ENCODE results near the gene SCN9A.
"Not testable (repeated sequence)": the region's sequence is repeated elsewhere in the genome, so short reads cannot be mapped to it uniquely, and the experiment has no call there.

SCN9A gene

DNA sequence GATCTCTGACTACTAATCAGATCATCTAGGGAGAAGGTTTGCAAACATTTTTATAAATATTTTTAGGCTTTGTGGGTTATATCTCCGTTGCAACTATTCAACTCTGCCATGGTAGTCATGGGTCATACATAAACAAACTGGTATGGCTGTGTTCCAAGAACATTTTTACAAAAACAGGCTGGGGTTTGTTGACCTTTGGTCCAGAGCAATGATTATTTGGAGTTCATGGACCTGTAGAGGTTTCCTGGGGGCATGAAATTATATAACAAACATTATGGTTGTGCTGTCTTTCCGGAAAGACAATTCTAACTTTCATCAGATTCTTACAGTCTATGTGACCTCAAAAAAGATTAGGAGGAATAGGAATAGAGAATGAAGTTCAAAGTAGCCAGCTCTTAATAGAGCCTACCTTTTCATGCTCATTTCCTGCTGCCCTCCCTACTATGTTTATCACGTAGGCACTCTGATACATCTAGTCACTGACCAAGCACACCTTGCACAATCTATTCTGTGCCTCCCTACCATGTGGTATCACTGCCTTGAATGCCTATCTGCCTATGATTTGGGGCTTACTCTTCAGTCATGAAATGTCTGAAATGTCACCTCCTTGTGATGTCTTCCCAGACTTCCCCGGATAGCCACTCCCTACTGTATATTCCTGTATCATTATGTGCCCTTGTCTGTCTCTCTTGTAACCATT lies 145.6 kb downstream of the SCN9A start:
- Histone ChIP-seq H3K9ac (no peak overlapping the region), H3K36me3 (ENCODE audit: control insufficient read depth, insufficient read depth, low read length) (no peaks in the 10 kb centered on the region), H3K79me2 (no peaks in the 10 kb centered on the region), H2AFZ (no peak overlapping the region), H3K4me1 (no peaks in the 10 kb centered on the region), H3K27me3 (ENCODE audit: control insufficient read depth, insufficient read depth, low read length) (no peaks in the 10 kb centered on the region), H3K4me2 (ENCODE audit: low read length) (no peak overlapping the region), H3K4me3 (ENCODE audit: low read depth, low read length) (no peak overlapping the region), H3K9me3 (ENCODE audit: control insufficient read depth, low read length) (no peaks in the 10 kb centered on the region), H3K27ac (no peak overlapping the region)
- TF ChIP-seq, protein P1, sequence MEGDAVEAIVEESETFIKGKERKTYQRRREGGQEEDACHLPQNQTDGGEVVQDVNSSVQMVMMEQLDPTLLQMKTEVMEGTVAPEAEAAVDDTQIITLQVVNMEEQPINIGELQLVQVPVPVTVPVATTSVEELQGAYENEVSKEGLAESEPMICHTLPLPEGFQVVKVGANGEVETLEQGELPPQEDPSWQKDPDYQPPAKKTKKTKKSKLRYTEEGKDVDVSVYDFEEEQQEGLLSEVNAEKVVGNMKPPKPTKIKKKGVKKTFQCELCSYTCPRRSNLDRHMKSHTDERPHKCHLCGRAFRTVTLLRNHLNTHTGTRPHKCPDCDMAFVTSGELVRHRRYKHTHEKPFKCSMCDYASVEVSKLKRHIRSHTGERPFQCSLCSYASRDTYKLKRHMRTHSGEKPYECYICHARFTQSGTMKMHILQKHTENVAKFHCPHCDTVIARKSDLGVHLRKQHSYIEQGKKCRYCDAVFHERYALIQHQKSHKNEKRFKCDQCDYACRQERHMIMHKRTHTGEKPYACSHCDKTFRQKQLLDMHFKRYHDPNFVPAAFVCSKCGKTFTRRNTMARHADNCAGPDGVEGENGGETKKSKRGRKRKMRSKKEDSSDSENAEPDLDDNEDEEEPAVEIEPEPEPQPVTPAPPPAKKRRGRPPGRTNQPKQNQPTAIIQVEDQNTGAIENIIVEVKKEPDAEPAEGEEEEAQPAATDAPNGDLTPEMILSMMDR (IDR thresholded peaks at IDR 0.05): no peak

- Histone ChIP-seq H3K79me2 (no peaks in the 10 kb centered on the region), H3K27ac (no peak overlapping the region)
- TF ChIP-seq, protein P1 (IDR thresholded peaks at IDR 0.05): no peak
Observed at GRCh38 chr2:166229678-166230023, 146.1 kb downstream of the SCN9A start.

DNA sequence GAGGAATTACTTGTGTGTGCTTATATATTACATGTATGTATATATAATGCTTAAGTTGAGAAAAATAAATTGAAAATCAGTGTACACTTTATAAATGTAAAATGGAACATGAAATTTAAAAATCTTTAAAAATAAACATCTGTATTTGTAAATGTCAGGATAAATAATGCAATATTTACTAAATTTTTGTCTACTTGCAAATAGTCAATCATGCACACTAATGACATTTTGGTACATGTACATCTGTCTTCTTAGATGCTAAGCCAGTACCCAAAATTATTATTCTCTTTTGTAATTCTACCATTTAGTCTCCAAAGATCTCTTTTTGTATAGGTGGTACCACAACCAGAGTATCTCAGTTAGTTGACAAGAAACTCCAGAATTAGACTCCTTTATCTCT lies 151.5 kb downstream of the SCN9A start:
- Histone ChIP-seq H3K27ac (no peak overlapping the region), H3K36me3 (ENCODE audit: control insufficient read depth, insufficient read depth, low read length) (no peaks in the 10 kb centered on the region), H3K4me2 (ENCODE audit: low read length) (no peak overlapping the region), H3K4me3 (ENCODE audit: low read depth, low read length) (no peak overlapping the region), H2AFZ (no peak overlapping the region), H3K9ac (no peak overlapping the region), H3K9me3 (ENCODE audit: control insufficient read depth, low read length) (no peaks in the 10 kb centered on the region), H3K4me1 (no peaks in the 10 kb centered on the region), H3K27me3 (ENCODE audit: control insufficient read depth, insufficient read depth, low read length) (no peaks in the 10 kb centered on the region), H3K79me2 (no peaks in the 10 kb centered on the region)
- TF ChIP-seq, protein P1 (IDR thresholded peaks at IDR 0.05): no peak

More at GRCh38 chr2:166229678-166230023, 146.1 kb downstream of the SCN9A start:
- no peaks in the 10 kb centered on the region for H3K9me3 ChIP-seq (ENCODE audit: control insufficient read depth, low read length)
- H3K9ac ChIP-seq: no peak overlapping the region
- H3K4me1 ChIP-seq: no peaks in the 10 kb centered on the region
- H3K4me2 ChIP-seq (ENCODE audit: low read length): no peak overlapping the region
- H2AFZ ChIP-seq: no peak overlapping the region
- H3K27me3 ChIP-seq (ENCODE audit: control insufficient read depth, insufficient read depth, low read length): no peaks in the 10 kb centered on the region
- no peak overlapping the region for H3K4me3 ChIP-seq (ENCODE audit: low read depth, low read length)
- no peaks in the 10 kb centered on the region for H3K36me3 ChIP-seq (ENCODE audit: control insufficient read depth, insufficient read depth, low read length)

DNA sequence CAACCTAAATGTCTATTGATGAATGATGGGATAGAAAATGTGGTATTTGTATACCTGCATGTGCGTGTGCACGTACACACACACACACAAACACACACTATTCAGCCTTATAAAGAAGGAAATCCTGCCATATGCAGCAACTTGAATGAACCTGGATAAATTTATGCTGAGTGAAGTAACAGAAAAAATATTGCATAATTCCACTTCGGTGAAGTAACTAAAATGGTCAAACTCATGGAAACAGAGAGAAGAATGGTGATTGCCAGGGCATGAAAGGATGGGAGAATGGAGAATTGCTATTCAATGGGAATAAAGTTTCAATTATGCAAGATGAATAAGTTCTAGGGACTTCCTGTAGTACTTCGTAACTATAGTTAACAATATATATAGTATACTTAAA lies 152.4 kb downstream of the SCN9A start:
- Histone ChIP-seq H3K27me3 (ENCODE audit: control insufficient read depth, insufficient read depth, low read length) (no peaks in the 10 kb centered on the region), H3K36me3 (ENCODE audit: control insufficient read depth, insufficient read depth, low read length) (no peaks in the 10 kb centered on the region), H3K27ac (no peak overlapping the region), H3K79me2 (no peaks in the 10 kb centered on the region), H3K4me3 (ENCODE audit: low read depth, low read length) (no peak overlapping the region), H2AFZ (no peak overlapping the region), H3K9ac (no peak overlapping the region), H3K9me3 (ENCODE audit: control insufficient read depth, low read length) (no peaks in the 10 kb centered on the region), H3K4me2 (ENCODE audit: low read length) (no peak overlapping the region), H3K4me1 (no peaks in the 10 kb centered on the region)
- TF ChIP-seq, protein P1 (IDR thresholded peaks at IDR 0.05): no peak

GRCh38 chr2:166211079-166211478 lies 164.7 kb downstream of the SCN9A start:
- no peaks in the 10 kb centered on the region for H3K27me3 ChIP-seq (ENCODE audit: control insufficient read depth, insufficient read depth, low read length)
- no peaks in the 10 kb centered on the region for H3K79me2 ChIP-seq
- H3K9me3 ChIP-seq (ENCODE audit: control insufficient read depth, low read length): no peaks in the 10 kb centered on the region
- TF ChIP-seq, protein P1 (IDR thresholded peaks at IDR 0.05): no peak
- no peaks in the 10 kb centered on the region for H3K36me3 ChIP-seq (ENCODE audit: control insufficient read depth, insufficient read depth, low read length)
- no peaks in the 10 kb centered on the region for H3K4me1 ChIP-seq
- no peak overlapping the region for H3K27ac ChIP-seq
- no peak overlapping the region for H3K9ac ChIP-seq
- H2AFZ ChIP-seq: no peak overlapping the region
- no peak overlapping the region for H3K4me3 ChIP-seq (ENCODE audit: low read depth, low read length)
- no peak overlapping the region for H3K4me2 ChIP-seq (ENCODE audit: low read length)

- not testable (repeated sequence) for H3K27ac ChIP-seq; H3K4me3 ChIP-seq (ENCODE audit: low read depth, low read length); H3K79me2 ChIP-seq; H3K9me3 ChIP-seq (ENCODE audit: control insufficient read depth, low read length); H3K9ac ChIP-seq; H3K27me3 ChIP-seq (ENCODE audit: control insufficient read depth, insufficient read depth, low read length); H3K36me3 ChIP-seq (ENCODE audit: control insufficient read depth, insufficient read depth, low read length); H2AFZ ChIP-seq; H3K4me1 ChIP-seq; H3K4me2 ChIP-seq (ENCODE audit: low read length)
Observed at GRCh38 chr2:166209944-166210343, 165.8 kb downstream of the SCN9A start.

DNA sequence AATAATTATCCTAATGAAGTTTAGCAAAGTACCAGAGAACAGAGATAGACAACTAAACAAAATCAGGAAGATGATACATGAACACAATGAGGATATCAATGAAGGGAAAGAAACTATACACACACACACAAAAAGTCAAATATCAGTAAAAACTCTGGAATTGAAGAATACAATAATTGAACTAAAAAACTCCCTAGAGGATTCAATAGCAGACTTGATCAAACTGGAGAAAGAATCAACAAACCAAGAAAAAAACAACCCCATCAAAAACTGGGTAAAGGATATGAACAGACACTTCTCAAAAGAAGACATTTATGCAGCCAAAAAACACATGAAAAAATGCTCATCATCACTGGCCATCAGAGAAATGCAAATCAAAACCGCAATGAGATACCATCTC lies 166.4 kb downstream of the SCN9A start:
- H3K9ac ChIP-seq; H3K27me3 ChIP-seq (ENCODE audit: control insufficient read depth, insufficient read depth, low read length); H2AFZ ChIP-seq; H3K4me3 ChIP-seq (ENCODE audit: low read depth, low read length); H3K36me3 ChIP-seq (ENCODE audit: control insufficient read depth, insufficient read depth, low read length); H3K79me2 ChIP-seq; H3K27ac ChIP-seq; H3K4me1 ChIP-seq; H3K4me2 ChIP-seq (ENCODE audit: low read length); H3K9me3 ChIP-seq (ENCODE audit: control insufficient read depth, low read length): not testable (repeated sequence)
